AG09309 (cell line): Measurements from ENCODE around the gene TLN1.

Experiments
- DNase-seq: peaks from one replicate; pipeline ENCODE4 v3.0.0-alpha.2; 2010; ENCODE audit warnings: low read depth
- H3K4me3 ChIP-seq: 2 replicates; pipeline ENCODE4 v1.5.1; 2011; ENCODE audit warnings: mild to moderate bottlenecking, low read depth, low read length, moderate library complexity; ENCODE audit not compliant: control insufficient read depth
- TF ChIP-seq, protein P1 (sequence below): IDR thresholded peaks from 2 replicates; pipeline ENCODE4 v1.5.1; 2011; ENCODE audit warnings: mild to moderate bottlenecking, low read depth, low read length, inconsistent platforms; ENCODE audit not compliant: insufficient read depth, control insufficient read depth; ENCODE audit errors: missing control alignments

TLN1 gene

DNA sequence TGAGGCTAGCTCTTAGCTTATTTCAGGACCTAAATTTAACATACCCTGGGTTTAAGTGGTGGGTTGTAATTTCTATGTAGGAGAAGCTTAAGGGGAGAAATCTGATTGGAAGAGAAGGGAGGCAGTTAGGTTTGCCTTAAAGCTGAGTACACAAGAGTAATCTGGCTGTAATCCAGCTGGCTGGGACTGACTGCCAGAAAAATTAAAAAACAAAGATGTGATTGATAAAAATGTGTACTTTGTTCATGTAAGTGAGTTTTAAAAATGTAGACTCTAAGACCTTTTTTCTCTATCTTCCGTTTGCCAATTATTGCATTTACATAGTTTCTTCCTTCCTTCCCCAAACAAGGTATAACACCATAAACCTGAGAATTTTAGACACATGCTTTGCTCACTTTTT, 39.5 kb upstream of the TLN1 start:
- TF ChIP-seq, protein P1, sequence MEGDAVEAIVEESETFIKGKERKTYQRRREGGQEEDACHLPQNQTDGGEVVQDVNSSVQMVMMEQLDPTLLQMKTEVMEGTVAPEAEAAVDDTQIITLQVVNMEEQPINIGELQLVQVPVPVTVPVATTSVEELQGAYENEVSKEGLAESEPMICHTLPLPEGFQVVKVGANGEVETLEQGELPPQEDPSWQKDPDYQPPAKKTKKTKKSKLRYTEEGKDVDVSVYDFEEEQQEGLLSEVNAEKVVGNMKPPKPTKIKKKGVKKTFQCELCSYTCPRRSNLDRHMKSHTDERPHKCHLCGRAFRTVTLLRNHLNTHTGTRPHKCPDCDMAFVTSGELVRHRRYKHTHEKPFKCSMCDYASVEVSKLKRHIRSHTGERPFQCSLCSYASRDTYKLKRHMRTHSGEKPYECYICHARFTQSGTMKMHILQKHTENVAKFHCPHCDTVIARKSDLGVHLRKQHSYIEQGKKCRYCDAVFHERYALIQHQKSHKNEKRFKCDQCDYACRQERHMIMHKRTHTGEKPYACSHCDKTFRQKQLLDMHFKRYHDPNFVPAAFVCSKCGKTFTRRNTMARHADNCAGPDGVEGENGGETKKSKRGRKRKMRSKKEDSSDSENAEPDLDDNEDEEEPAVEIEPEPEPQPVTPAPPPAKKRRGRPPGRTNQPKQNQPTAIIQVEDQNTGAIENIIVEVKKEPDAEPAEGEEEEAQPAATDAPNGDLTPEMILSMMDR: no peak
- no peak overlapping the region for H3K4me3 ChIP-seq
- no peak for DNase-seq

GRCh38 chr9:35771075-35771433, 39.1 kb upstream of the TLN1 start:
- TF ChIP-seq, protein P1: no peak
- DNase-seq: no peak
- no peak overlapping the region for H3K4me3 ChIP-seq

DNA sequence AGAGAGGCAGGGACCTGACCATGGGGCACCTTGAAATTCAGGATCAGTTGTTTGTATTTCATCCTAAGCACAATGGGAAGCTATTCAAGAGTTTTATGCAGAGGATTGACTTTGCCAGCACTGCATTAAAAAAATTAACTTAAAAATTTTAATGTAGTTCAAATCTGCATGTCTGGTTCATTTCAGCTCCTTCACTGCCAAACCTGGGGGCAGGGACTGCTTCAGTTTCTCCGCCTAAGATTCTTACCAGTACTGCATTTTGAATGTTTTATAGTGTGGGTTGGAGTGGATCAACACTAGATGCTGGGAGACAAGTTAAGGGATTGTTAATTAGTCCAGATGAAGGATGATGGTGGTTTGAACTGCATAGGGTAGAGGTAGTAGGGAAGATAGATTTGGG, 37.8 kb upstream of the TLN1 start:
- DNase-seq: no peak
- H3K4me3 ChIP-seq: no peak overlapping the region
- TF ChIP-seq, protein P1: no peak

GRCh38 chr9:35767458-35767857, 35.5 kb upstream of the TLN1 start:
- no peak for DNase-seq
- TF ChIP-seq, protein P1: no peak
- H3K4me3 ChIP-seq: no peak overlapping the region

DNA sequence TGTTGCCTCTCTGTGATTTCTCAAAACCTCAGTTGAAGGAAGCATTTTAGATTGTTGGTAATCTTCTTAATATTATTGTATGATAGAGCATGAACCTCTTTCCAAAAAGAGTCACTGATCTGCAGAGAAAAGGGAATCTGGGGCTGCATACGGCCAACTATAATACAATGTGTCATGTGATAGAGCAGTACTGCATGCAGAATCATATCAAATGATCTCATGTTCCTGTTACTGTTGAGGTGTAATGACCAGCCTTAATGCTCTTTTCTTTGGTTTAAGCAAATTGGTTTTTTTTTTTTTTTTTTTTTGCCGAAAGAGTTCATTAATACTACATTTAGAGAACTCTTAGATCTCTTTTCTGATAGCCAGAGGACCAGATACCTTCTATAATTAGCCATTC, 35.0 kb upstream of the TLN1 start:
- TF ChIP-seq, protein P1: no peak
- no peak overlapping the region for H3K4me3 ChIP-seq
- no peak for DNase-seq

GRCh38 chr9:35763803-35764202, 31.8 kb upstream of the TLN1 start:
- TF ChIP-seq, protein P1: no peak
- no peak overlapping the region for H3K4me3 ChIP-seq
- no peak for DNase-seq

GRCh38 chr9:35763181-35763580, 31.2 kb upstream of the TLN1 start:
- DNase-seq: no peak
- H3K4me3 ChIP-seq: no peak overlapping the region
- TF ChIP-seq, protein P1: no peak
